ENCODE measurements around the gene RNF114. TPM values are rescaled to one million over a fixed set of nuclear protein-coding genes. Genes with fewer than 3 reads are reported as not detected.
"Not testable (repeated sequence)": the region's sequence is repeated elsewhere in the genome, so short reads cannot be mapped to it uniquely, and the experiment has no call there.

Gene RNF114
- total RNA-seq, 1 donor, result 114 TPM

GRCh38 chr20:49894073-49894470 is 42.1 kb upstream of the RNF114 start:
- H3K4me3 ChIP-seq (ENCODE audit: low read depth, low read length), result no peak overlapping the region
- TF ChIP-seq, protein P1, sequence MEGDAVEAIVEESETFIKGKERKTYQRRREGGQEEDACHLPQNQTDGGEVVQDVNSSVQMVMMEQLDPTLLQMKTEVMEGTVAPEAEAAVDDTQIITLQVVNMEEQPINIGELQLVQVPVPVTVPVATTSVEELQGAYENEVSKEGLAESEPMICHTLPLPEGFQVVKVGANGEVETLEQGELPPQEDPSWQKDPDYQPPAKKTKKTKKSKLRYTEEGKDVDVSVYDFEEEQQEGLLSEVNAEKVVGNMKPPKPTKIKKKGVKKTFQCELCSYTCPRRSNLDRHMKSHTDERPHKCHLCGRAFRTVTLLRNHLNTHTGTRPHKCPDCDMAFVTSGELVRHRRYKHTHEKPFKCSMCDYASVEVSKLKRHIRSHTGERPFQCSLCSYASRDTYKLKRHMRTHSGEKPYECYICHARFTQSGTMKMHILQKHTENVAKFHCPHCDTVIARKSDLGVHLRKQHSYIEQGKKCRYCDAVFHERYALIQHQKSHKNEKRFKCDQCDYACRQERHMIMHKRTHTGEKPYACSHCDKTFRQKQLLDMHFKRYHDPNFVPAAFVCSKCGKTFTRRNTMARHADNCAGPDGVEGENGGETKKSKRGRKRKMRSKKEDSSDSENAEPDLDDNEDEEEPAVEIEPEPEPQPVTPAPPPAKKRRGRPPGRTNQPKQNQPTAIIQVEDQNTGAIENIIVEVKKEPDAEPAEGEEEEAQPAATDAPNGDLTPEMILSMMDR (IDR thresholded peaks at IDR 0.05; ENCODE audit: insufficient read depth, low read length), result no peak
- DNase-seq (ENCODE audit: low read depth), result no peak

GRCh38 chr20:49895474-49896093 is 40.6 kb upstream of the RNF114 start:
- DNase-seq (ENCODE audit: low read depth); H3K4me3 ChIP-seq (ENCODE audit: low read depth, low read length): not testable (repeated sequence)

DNA sequence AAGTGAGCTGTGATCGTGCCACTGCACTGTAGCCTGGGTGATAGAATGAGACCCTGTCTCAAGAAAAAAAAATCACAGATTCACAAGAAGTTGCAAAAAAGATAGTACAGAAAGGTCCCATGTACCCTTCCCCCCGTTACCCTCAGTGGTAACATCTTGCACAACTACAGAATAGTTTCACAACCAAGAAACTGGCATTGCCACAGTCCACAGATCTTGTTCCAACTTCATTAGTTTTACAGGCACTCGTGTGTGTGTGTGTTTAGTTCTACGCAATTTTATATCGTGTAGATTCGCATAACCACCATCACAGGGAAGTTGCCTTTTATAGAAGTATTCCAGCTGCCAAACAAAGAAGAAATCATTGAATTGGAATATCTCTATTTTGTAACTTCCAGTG is 40.0 kb upstream of the RNF114 start:
- no peak overlapping the region for H3K4me3 ChIP-seq (ENCODE audit: low read depth, low read length)
- no peak for DNase-seq (ENCODE audit: low read depth)

GRCh38 chr20:49899541-49900383 is 36.4 kb upstream of the RNF114 start:
- TF ChIP-seq, protein P1 (IDR thresholded peaks at IDR 0.05; ENCODE audit: insufficient read depth, low read length), result no peak
- H3K4me3 ChIP-seq (ENCODE audit: low read depth, low read length), result no peak overlapping the region
- no peak for DNase-seq (ENCODE audit: low read depth)

More for the DNA sequence above, 40.0 kb upstream of the RNF114 start:
- TF ChIP-seq, protein P1 (IDR thresholded peaks at IDR 0.05; ENCODE audit: insufficient read depth, low read length), result no peak

DNA sequence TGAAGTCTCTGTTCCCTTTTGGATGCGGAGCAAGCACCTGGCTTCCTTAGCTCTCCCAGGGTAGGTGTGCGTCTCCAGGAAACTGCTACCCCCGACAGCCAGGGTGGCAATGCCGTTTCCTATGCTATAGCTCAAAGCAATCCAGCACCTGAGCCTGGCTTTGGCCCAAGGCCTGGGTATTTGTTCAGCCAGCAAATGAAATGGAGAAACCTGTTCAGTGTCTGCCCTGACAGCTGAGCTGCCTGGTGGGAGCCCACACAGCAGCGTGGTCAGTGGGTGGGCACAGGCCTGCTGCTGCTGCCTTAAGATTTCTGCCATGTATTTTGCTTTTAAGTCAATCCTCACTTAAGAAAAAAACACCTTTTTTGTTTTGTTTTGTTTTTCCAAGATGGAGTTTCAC is 34.6 kb upstream of the RNF114 start:
- TF ChIP-seq, protein P1 (IDR thresholded peaks at IDR 0.05; ENCODE audit: insufficient read depth, low read length), result no peak
- no peak overlapping the region for H3K4me3 ChIP-seq (ENCODE audit: low read depth, low read length)
- no peak for DNase-seq (ENCODE audit: low read depth)

DNA sequence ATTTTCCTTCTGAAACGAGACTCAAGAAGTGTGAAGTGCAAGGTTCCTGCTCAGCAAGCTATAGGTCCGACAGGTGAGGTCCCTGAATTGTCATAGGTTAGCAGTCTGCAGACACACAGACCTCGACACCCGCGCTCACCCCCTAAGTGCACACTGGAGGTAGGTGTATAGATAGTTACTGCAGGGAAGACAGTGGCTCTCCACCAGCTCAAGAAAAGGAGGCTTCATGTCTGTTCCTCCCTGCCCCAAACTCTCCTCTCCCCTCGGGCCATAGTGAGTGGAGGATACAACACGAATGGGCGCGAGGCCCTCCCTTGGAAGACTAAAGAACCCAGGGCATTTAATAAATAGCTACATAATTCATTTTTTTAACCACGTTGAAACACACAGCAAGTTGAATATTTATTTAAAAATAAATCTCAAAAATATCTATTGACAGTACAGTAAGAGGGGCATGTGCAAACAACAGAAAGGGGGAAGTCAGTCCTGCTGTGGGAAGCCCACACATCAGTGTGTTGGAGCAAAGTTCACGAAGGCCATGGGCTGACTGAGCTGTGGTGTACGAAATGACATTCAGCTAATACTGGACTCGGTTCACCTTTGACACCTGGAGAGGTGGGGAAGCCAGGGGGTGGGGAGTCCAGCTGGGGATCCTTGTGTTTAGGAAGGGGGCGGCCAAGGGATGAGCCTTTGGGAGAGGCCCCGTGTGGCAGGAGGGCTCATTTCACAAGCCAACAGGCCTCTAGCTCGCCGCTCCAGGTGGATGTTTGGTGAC is 31.6 kb upstream of the RNF114 start:
- DNase-seq (ENCODE audit: low read depth), result no peak
- TF ChIP-seq, protein P1 (IDR thresholded peaks at IDR 0.05; ENCODE audit: insufficient read depth, low read length), result no peak

More for the DNA sequence above, 31.6 kb upstream of the RNF114 start:
- no peak overlapping the region for H3K4me3 ChIP-seq (ENCODE audit: low read depth, low read length)
